ENCODE results near the gene SORCS3. TPM values are rescaled to one million over a fixed set of nuclear protein-coding genes. Genes with fewer than 3 reads are reported as not detected.

Gene SORCS3
- total RNA-seq, 1 donor from 2014 or later, result 1.00 TPM

DNA sequence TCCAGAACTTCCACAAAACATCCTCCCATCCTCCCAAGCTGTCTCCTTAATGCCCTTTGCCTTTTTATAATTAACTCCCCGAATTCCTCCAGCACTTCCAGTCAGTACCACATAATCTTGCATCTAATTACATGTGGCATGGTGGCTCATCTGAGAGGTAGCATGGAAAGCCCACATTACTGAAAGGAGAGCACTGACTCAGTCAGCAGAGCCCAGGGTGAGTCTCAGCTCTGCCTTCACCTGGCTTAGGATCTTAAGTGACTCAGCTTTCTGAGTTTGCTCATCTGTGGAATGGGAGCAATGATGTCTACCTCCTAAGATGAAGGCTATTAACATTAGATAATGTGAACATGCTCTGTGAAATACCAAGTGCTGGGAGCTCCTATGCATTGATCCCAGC lies 433.9 kb downstream of the SORCS3 start:
- Histone ChIP-seq H3K27me3 (ENCODE audit: insufficient read depth, low read length) (no peaks in the 10 kb centered on the region), H4K20me1 (ENCODE audit: insufficient read depth, low read length) (no peaks in the 10 kb centered on the region), H3K27ac (ENCODE audit: low read depth, low read length) (no peak overlapping the region), H3K9ac (ENCODE audit: low read length) (no peak overlapping the region), H3K79me2 (ENCODE audit: insufficient read depth, low read length) (no peaks in the 10 kb centered on the region), H3K9me3 (ENCODE audit: insufficient read depth, low read depth, low read length) (no peaks in the 10 kb centered on the region), H3K4me3 (ENCODE audit: insufficient read depth, low read depth, low read length) (no peak overlapping the region), H3K4me1 (ENCODE audit: insufficient read depth, low read length) (no peaks in the 10 kb centered on the region), H3K4me2 (ENCODE audit: low read length) (no peak overlapping the region), H2AFZ (ENCODE audit: low read depth, low read length) (no peak overlapping the region), H3K36me3 (ENCODE audit: insufficient read depth, low read length) (no peaks in the 10 kb centered on the region)
- no peak overlapping the region for H3K27ac Mint-ChIP-seq (ENCODE audit: unreplicated experiment)
- DNase-seq (ENCODE audit: low read depth) (no peak), FAIRE-seq (no peak)
- peaks cover 19% of the 10 kb centered on the region for H3K27me3 Mint-ChIP-seq (ENCODE audit: low read depth, unreplicated experiment)
- H3K4me3 Mint-ChIP-seq (ENCODE audit: unreplicated experiment), result no peak overlapping the region
- no peaks in the 10 kb centered on the region for H3K9me3 Mint-ChIP-seq (ENCODE audit: unreplicated experiment)
- H3K36me3 Mint-ChIP-seq (ENCODE audit: low read depth, unreplicated experiment), result no peaks in the 10 kb centered on the region
- TF ChIP-seq, protein P1, sequence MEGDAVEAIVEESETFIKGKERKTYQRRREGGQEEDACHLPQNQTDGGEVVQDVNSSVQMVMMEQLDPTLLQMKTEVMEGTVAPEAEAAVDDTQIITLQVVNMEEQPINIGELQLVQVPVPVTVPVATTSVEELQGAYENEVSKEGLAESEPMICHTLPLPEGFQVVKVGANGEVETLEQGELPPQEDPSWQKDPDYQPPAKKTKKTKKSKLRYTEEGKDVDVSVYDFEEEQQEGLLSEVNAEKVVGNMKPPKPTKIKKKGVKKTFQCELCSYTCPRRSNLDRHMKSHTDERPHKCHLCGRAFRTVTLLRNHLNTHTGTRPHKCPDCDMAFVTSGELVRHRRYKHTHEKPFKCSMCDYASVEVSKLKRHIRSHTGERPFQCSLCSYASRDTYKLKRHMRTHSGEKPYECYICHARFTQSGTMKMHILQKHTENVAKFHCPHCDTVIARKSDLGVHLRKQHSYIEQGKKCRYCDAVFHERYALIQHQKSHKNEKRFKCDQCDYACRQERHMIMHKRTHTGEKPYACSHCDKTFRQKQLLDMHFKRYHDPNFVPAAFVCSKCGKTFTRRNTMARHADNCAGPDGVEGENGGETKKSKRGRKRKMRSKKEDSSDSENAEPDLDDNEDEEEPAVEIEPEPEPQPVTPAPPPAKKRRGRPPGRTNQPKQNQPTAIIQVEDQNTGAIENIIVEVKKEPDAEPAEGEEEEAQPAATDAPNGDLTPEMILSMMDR (IDR thresholded peaks at IDR 0.05; ENCODE audit: insufficient read depth, low read depth, low read length), result no peak
- TF ChIP-seq EZH2 (IDR thresholded peaks at IDR 0.05; ENCODE audit: insufficient read depth, low read length), result no peak
- H3K4me1 Mint-ChIP-seq (ENCODE audit: low read depth, unreplicated experiment), result no peaks in the 10 kb centered on the region

DNA sequence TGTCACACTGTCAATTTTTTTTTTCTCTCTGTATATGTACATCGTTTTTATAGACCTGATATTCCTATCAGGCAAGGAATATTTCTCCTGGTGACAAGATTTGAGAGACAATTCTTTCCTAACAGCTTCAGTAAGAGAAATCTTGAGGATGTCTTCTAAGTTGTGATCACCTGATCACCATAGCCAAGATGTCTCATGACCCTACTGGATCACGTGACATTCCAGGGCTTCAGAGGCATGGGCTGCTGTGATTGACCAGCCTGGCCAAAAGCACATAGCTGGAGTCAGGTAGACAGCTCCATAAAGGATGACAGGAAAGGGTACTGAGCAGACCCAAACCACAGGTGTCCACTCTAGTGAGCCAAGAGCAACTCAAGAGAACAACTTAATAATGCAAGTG lies 444.9 kb downstream of the SORCS3 start:
- Mint-ChIP-seq H3K27me3 (ENCODE audit: low read depth, unreplicated experiment) (peaks cover 8% of the 10 kb centered on the region), H3K36me3 (ENCODE audit: low read depth, unreplicated experiment) (no peaks in the 10 kb centered on the region), H3K4me1 (ENCODE audit: low read depth, unreplicated experiment) (peaks cover 4% of the 10 kb centered on the region), H3K4me3 (ENCODE audit: unreplicated experiment) (no peak overlapping the region), H3K9me3 (ENCODE audit: unreplicated experiment) (no peaks in the 10 kb centered on the region), H3K27ac (ENCODE audit: unreplicated experiment) (no peak overlapping the region)
- H3K36me3 ChIP-seq (ENCODE audit: insufficient read depth, low read length), result no peaks in the 10 kb centered on the region
- no peak for DNase-seq (ENCODE audit: low read depth)
- FAIRE-seq, result no peak
- H2AFZ ChIP-seq (ENCODE audit: low read depth, low read length), result no peak overlapping the region
- no peaks in the 10 kb centered on the region for H3K9me3 ChIP-seq (ENCODE audit: insufficient read depth, low read depth, low read length)
- H3K9ac ChIP-seq (ENCODE audit: low read length), result no peak overlapping the region
- no peaks in the 10 kb centered on the region for H4K20me1 ChIP-seq (ENCODE audit: insufficient read depth, low read length)
- H3K27me3 ChIP-seq (ENCODE audit: insufficient read depth, low read length), result no peaks in the 10 kb centered on the region
- no peak for TF ChIP-seq EZH2 (IDR thresholded peaks at IDR 0.05; ENCODE audit: insufficient read depth, low read length)
- TF ChIP-seq, protein P1 (IDR thresholded peaks at IDR 0.05; ENCODE audit: insufficient read depth, low read depth, low read length), result no peak
- no peaks in the 10 kb centered on the region for H3K79me2 ChIP-seq (ENCODE audit: insufficient read depth, low read length)
- H3K4me2 ChIP-seq (ENCODE audit: low read length), result no peak overlapping the region
- no peaks in the 10 kb centered on the region for H3K4me1 ChIP-seq (ENCODE audit: insufficient read depth, low read length)
- H3K4me3 ChIP-seq (ENCODE audit: insufficient read depth, low read depth, low read length), result no peak overlapping the region
- H3K27ac ChIP-seq (ENCODE audit: low read depth, low read length), result no peak overlapping the region

DNA sequence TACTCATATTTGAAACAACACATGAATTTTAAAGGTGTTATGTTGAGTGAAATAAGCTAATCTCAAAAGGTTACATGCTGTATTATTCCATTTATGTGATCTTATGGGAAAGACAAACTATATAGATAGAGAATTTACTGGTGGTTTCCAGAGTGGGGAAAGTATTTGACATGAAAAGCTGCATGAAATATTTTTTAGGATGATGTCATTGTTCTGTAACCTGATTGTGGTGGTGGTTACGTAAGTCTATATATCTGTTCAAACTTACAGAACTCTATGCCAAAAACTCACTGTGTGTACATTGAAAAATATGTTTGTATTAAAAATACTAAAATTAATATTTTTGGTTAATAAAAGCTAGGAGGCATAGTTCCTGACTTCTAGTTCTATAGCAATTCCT lies 453.0 kb downstream of the SORCS3 start:
- H3K9ac ChIP-seq (ENCODE audit: low read length), result no peak overlapping the region
- Mint-ChIP-seq H3K27ac (ENCODE audit: unreplicated experiment) (no peak overlapping the region), H3K27me3 (ENCODE audit: low read depth, unreplicated experiment) (no peaks in the 10 kb centered on the region), H3K4me3 (ENCODE audit: unreplicated experiment) (no peak overlapping the region), H3K9me3 (ENCODE audit: unreplicated experiment) (no peaks in the 10 kb centered on the region), H3K36me3 (ENCODE audit: low read depth, unreplicated experiment) (no peaks in the 10 kb centered on the region), H3K4me1 (ENCODE audit: low read depth, unreplicated experiment) (peaks cover 2% of the 10 kb centered on the region)
- H3K36me3 ChIP-seq (ENCODE audit: insufficient read depth, low read length), result no peaks in the 10 kb centered on the region
- DNase-seq (ENCODE audit: low read depth), result peak; percentile 8
- no peaks in the 10 kb centered on the region for H3K9me3 ChIP-seq (ENCODE audit: insufficient read depth, low read depth, low read length)
- H3K27ac ChIP-seq (ENCODE audit: low read depth, low read length), result no peak overlapping the region
- no peak overlapping the region for H3K4me3 ChIP-seq (ENCODE audit: insufficient read depth, low read depth, low read length)
- H4K20me1 ChIP-seq (ENCODE audit: insufficient read depth, low read length), result no peaks in the 10 kb centered on the region
- H3K4me2 ChIP-seq (ENCODE audit: low read length), result no peak overlapping the region
- no peak for FAIRE-seq
- TF ChIP-seq, protein P1 (IDR thresholded peaks at IDR 0.05; ENCODE audit: insufficient read depth, low read depth, low read length), result no peak
- no peak for TF ChIP-seq EZH2 (IDR thresholded peaks at IDR 0.05; ENCODE audit: insufficient read depth, low read length)
- H3K4me1 ChIP-seq (ENCODE audit: insufficient read depth, low read length), result no peaks in the 10 kb centered on the region
- no peak overlapping the region for H2AFZ ChIP-seq (ENCODE audit: low read depth, low read length)
- no peaks in the 10 kb centered on the region for H3K27me3 ChIP-seq (ENCODE audit: insufficient read depth, low read length)
- no peaks in the 10 kb centered on the region for H3K79me2 ChIP-seq (ENCODE audit: insufficient read depth, low read length)
